ENCODE data around the gene SIT1.

GRCh38 chr9:35605351-35606137, 45.2 kb downstream of the SIT1 start:
- TF ChIP-seq POLR2A (IDR thresholded peaks at IDR 0.05) (no peak), CTCF (IDR thresholded peaks at IDR 0.05) (no peak)

Measured in right lobe of liver (tissue), 4 donors.